Kidney epithelial cell (primary cell): Measurements from ENCODE around the gene LGALS7. TPM values are rescaled to one million over a fixed set of nuclear protein-coding genes. Genes with fewer than 3 reads are reported as not detected.
"Not testable (repeated sequence)": the region's sequence is repeated elsewhere in the genome, so short reads cannot be mapped to it uniquely, and the experiment has no call there.

Experiments used
- DNase-seq: peaks from one replicate; pipeline ENCODE4 v3.0.0-alpha.2; 2010; ENCODE audit warnings: low read depth
- H3K27me3 ChIP-seq: 2 replicates; pipeline ENCODE4 v1.6.0; 2011; ENCODE audit warnings: low read length; ENCODE audit not compliant: control insufficient read depth, insufficient read depth
- H3K36me3 ChIP-seq: 2 replicates; pipeline ENCODE4 v1.5.1; 2011; ENCODE audit warnings: low read length; ENCODE audit not compliant: control insufficient read depth, insufficient read depth
- H3K4me3 ChIP-seq: 2 replicates; pipeline ENCODE4 v1.5.1; 2011; ENCODE audit warnings: low read depth, mild to moderate bottlenecking, control low read depth, low read length
- CTCF ChIP-seq: IDR thresholded peaks from 2 replicates; pipeline ENCODE4 v1.5.1; 2011; ENCODE audit warnings: mild to moderate bottlenecking, moderate library complexity, low read length, control low read depth, inconsistent platforms; ENCODE audit not compliant: insufficient read depth, poor library complexity, severe bottlenecking
- total RNA-seq: library from RNA; depleted of rRNA; stranded (reverse); fragments of >200 nt; gene quantifications from 2 replicates; pipeline ENCODE4 v1.2.3, GENCODE V29; 2015

The LGALS7 gene
- total RNA-seq, 1 donor from 2014 or later = not detected

GRCh38 chr19:38765214-38765613, 8.1 kb downstream of the LGALS7 start:
- no peak for DNase-seq
- H3K27me3 ChIP-seq = no peaks in the 10 kb centered on the region
- H3K4me3 ChIP-seq = no peak overlapping the region
- TF ChIP-seq CTCF = no peak
- H3K36me3 ChIP-seq = no peaks in the 10 kb centered on the region

GRCh38 chr19:38763795-38764220, 9.5 kb downstream of the LGALS7 start:
- Histone ChIP-seq H3K36me3 (no peaks in the 10 kb centered on the region), H3K4me3 (no peak overlapping the region), H3K27me3 (no peaks in the 10 kb centered on the region)
- TF ChIP-seq CTCF = no peak
- DNase-seq = no peak

- not testable (repeated sequence) for H3K27me3 ChIP-seq, DNase-seq, H3K36me3 ChIP-seq, H3K4me3 ChIP-seq
Measured at GRCh38 chr19:38761884-38762389, 11.4 kb downstream of the LGALS7 start.

GRCh38 chr19:38760805-38761517, 12.4 kb downstream of the LGALS7 start:
- H3K36me3 ChIP-seq, H3K27me3 ChIP-seq, H3K4me3 ChIP-seq, DNase-seq: not testable (repeated sequence)

GRCh38 chr19:38759590-38760003, 13.7 kb downstream of the LGALS7 start:
- no peak for DNase-seq
- H3K36me3 ChIP-seq = no peaks in the 10 kb centered on the region
- TF ChIP-seq CTCF = no peak
- no peaks in the 10 kb centered on the region for H3K27me3 ChIP-seq
- H3K4me3 ChIP-seq = no peak overlapping the region

GRCh38 chr19:38754196-38754595, 19.1 kb downstream of the LGALS7 start:
- not testable (repeated sequence) for DNase-seq, H3K4me3 ChIP-seq, H3K36me3 ChIP-seq, H3K27me3 ChIP-seq

- DNase-seq, H3K4me3 ChIP-seq, H3K27me3 ChIP-seq, H3K36me3 ChIP-seq: not testable (repeated sequence)
Measured at GRCh38 chr19:38753783-38754182, 19.5 kb downstream of the LGALS7 start.

GRCh38 chr19:38745316-38745715, 28.0 kb downstream of the LGALS7 start:
- no peaks in the 10 kb centered on the region for H3K27me3 ChIP-seq
- no peak overlapping the region for H3K4me3 ChIP-seq
- no peak for TF ChIP-seq CTCF
- no peak for DNase-seq
- H3K36me3 ChIP-seq = no peaks in the 10 kb centered on the region
